Measurements from ENCODE around the gene TARBP1. TPM values are rescaled to one million over a fixed set of nuclear protein-coding genes. Genes with fewer than 3 reads are reported as not detected.
"Not testable (repeated sequence)": the region's sequence is repeated elsewhere in the genome, so short reads cannot be mapped to it uniquely, and the experiment has no call there.

TARBP1 gene
- total RNA-seq, 1 experiment from 2014 or later = 43.9 TPM

DNA sequence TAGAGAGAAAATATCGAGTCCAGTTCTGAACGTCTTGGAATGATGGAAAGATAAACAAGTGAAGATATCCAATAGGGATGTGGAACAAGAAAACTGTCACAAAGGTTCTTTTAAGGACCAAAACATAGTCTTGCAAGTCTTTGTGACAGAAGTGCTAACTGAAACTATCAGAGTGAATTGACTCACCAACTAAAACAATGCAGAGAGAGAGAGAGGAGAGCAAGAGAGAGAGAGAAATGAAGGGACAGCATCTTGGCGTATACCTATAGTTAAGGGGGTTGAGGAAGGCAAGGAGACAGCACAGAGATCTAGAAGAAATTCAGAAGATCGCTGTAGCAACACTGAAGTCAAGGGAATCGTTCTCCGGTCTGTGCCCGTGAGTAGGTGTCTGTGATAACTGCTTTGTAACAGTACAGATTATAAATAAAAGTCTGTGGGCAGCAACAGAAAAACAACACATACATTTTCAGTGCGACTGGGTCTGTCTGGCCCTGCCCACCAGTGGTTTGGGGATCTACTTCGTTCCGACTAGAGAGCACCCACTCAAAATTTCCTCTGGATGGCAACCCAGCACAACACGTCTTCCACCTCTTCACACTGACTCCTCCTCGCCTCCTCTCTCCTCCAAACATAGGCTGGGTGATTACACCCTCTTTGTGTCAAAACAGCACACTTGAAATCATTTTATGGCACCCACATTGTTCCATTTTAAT lies 110.5 kb downstream of the TARBP1 start:
- no peaks in the 10 kb centered on the region for H3K36me3 ChIP-seq
- H3K4me3 ChIP-seq = no peak overlapping the region
- H3K9me3 ChIP-seq = no peaks in the 10 kb centered on the region
- no peaks in the 10 kb centered on the region for H3K27me3 ChIP-seq
- DNase-seq = no peak

DNA sequence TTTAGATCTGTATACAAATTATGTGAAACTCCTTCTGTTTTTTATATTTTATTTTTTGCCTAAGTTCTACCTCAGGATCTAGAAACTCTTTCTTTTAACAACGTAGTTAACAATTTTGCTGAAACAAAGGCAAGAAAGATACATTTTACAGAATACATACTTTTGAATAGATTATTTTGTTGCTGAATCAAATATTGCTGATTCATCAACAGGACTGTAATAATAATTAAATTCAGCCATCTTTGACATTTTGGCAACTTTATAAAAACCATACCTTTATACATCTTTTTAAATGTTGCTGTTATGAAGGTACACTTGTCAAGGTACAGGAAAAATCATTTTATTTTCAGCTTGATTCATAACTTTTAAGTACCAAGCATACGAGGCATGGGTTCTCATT lies 116.4 kb downstream of the TARBP1 start:
- no peak for DNase-seq
- Histone ChIP-seq H3K9me3 (no peaks in the 10 kb centered on the region), H3K36me3 (no peaks in the 10 kb centered on the region)

DNA sequence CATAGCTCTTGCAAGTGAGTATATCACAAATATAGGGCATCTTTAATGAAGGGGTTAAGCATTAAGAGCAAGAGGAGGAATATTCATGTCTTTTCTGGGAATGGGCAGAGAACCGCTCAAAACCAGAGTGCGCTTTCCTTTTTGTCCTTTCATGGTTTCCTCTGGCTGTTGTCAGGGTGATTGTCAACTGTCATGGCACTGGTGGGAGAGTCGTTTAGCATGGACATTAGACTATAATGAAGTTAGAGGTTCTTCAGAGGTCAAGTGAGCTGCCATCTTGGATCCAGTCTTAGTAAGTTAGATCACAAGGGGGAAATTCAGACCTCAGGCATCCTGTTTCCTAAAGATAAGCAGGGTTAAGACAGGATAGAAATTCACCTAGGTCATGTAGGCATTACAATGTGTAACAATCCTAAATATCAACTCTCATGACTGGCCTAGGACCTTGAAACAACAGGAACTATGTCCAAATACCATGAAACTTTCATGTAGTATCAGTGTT lies 117.8 kb downstream of the TARBP1 start:
- no peak for DNase-seq
- H3K36me3 ChIP-seq = no peaks in the 10 kb centered on the region
- H3K27me3 ChIP-seq = no peaks in the 10 kb centered on the region
- H3K9me3 ChIP-seq = no peaks in the 10 kb centered on the region
- H3K4me3 ChIP-seq = no peak overlapping the region

More for the DNA sequence above, 116.4 kb downstream of the TARBP1 start:
- no peak overlapping the region for H3K4me3 ChIP-seq
- no peaks in the 10 kb centered on the region for H3K27me3 ChIP-seq

DNA sequence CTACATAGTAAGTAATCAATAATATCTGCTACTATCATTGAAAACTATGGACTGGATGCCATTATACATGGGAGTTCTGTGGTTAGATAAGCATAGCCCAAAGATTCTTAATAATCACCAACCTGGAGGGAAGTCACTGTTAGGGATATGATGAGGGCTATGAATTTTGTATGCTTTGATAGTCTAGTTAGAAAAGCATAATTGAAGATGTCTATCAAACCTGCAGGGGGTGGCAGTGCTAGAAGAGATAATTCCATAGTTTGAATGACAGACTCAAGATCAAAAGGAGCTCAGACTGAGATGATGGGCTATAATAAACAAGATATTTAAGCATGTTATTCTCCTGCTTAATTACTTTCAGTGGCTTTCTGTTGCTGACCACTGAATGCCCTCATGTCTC lies 121.1 kb downstream of the TARBP1 start:
- no peak for DNase-seq

DNA sequence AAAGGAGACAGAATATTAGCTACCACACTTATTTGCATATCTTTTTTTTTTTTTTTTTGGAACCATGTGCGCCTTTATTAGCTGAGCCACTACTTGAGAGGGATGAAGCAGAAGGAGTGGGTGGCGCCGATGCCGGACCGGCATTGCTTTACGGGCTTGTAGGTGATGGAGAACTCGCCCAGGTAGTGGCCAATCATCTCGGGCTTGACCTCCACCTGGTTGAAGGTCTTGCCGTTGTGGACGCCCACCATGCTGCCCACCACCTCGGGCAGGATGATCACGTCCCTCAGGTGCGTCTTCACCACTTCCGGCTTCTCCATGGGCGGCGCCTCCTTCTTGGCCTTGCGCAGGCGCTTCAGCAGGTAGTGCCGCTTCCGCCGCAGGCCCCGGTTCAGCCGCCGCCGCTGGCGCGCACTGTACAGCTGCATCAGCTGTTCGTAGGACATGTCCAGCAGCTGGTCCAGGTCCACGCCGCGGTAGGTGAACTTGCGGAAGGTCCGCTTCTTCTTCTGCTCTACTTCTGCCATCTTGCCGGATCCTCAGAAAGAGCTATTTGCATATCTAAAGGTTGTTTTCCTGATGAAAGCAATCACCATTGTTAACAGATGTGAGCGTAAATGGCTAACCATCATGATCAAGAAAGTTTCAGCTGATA lies 122.2 kb downstream of the TARBP1 start:
- H3K9me3 ChIP-seq, H3K27me3 ChIP-seq, DNase-seq, H3K36me3 ChIP-seq, H3K4me3 ChIP-seq: not testable (repeated sequence)

More for the DNA sequence above, 121.1 kb downstream of the TARBP1 start:
- Histone ChIP-seq H3K27me3 (peaks cover 6% of the 10 kb centered on the region; the same call in 1 of the 2 replicates), H3K4me3 (no peak overlapping the region), H3K36me3 (no peaks in the 10 kb centered on the region), H3K9me3 (no peaks in the 10 kb centered on the region; the same call in 1 of the 2 replicates)

DNA sequence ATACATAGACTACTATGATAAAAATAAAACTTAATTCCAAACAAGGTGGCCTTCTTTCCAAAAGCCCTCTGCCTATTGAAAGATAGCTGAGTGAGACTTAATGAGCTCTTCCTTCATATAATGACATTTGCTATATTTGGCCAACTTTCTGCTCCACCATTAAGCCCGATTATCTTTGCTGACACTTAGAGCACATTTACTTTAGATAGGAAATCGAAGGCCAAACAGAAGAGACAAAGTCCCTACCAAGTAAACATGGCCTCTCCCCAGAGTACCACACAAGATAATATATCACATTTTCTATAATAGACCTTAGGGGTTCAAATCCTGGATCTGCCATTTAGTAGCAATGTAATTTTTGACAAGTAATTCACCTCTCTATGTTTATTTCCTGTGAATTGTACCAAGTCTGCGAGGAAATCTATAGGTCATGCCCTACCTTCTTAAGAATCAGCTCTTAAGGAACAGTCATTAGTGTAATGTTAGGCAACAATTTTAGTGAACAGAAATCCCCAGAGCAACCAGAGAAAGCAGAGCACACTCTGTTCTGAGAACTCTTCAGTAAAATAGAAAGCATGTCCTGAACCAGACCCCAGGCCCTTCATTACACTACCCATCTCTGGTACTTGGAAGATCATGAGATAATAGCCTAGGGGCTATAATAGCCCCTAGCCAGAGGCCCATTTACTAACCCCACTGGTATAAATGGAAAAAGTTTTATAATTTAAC lies 123.0 kb downstream of the TARBP1 start:
- Histone ChIP-seq H3K27me3 (peaks cover 12% of the 10 kb centered on the region), H3K9me3 (no peaks in the 10 kb centered on the region; the same call in 1 of the 2 replicates), H3K36me3 (no peaks in the 10 kb centered on the region), H3K4me3 (no peak overlapping the region)
- DNase-seq = no peak

DNA sequence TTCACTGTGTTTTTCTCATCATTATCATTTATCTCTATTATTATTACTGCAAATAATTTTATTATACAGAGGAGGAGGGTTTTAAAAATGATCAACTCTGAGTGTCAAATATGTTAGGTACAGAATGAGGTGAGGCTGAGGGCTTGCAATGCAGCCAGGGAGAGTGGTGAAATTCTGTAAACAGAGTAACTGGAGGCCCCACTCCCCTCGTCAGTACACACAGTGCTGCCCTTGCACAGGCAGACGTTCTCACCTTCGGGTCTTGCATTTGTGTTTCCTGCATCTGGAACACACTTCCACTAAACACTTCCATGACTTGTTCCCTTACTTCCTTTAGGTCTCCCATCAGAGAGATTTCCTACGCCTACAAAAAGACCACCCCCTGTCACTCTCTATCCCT lies 130.0 kb downstream of the TARBP1 start:
- Histone ChIP-seq H3K4me3 (no peak overlapping the region), H3K36me3 (no peaks in the 10 kb centered on the region), H3K9me3 (no peaks in the 10 kb centered on the region; the same call in 1 of the 2 replicates), H3K27me3 (peaks cover 7% of the 10 kb centered on the region)
- no peak for DNase-seq

DNA sequence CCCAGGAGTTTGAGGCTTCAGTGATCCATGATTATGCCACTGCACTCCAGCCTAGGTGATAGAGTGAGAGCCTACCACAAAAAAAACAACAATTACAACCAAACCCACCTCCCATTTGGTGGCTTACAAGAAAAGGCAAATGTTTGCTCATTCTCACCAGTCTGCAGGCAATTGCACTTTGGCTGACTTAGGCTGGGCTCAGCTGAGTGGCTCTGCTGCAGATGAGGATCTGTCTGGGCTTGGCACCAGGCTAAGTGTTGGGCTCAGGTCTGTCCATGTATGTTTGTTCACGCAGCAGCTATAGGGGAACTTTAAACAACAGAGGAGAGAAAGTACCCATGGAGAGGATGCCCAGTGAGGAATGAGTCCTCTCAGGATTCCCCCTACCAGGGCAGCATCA lies 133.7 kb downstream of the TARBP1 start:
- Histone ChIP-seq H3K9me3 (peaks cover 5% of the 10 kb centered on the region), H3K27me3 (no peaks in the 10 kb centered on the region; the same call in 1 of the 2 replicates), H3K4me3 (no peak overlapping the region), H3K36me3 (no peaks in the 10 kb centered on the region)
- DNase-seq = no peak

DNA sequence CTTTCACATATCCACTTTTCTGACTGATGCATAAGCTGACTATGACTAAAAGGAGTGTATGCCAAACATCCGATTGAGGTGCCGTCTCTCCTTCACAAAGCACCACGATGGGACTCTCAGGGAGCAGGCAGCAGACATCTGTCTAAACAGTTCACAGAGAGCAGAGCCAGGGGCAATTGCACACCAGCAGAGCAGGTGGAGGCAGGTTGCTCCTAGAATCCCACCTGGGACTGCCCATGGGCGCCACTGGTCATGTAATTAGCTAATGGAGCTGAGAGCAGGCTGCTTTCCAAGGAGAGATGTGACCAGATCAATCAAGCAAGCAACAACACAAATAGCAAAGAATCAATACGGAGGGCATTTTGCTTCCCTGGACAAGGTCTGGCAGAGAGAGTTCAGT lies 136.2 kb downstream of the TARBP1 start:
- DNase-seq = no peak

More for the DNA sequence above, 136.2 kb downstream of the TARBP1 start:
- no peaks in the 10 kb centered on the region; the same call in 1 of the 2 replicates for H3K27me3 ChIP-seq
- no peak overlapping the region for H3K4me3 ChIP-seq
- H3K9me3 ChIP-seq = peaks cover 10% of the 10 kb centered on the region
- H3K36me3 ChIP-seq = no peaks in the 10 kb centered on the region

Other genes starting within 250 kb of the TARBP1 start
- gene COA6, start 105.7 kb downstream of the TARBP1 start, total RNA-seq (2014; rRNA removed; shearing (Covaris generic); ENCODE audit: low replicate concordance) = 78.1 and 130 TPM in 2 replicates
- gene IRF2BP2, start 131.0 kb upstream of the TARBP1 start, total RNA-seq (2014; rRNA removed; shearing (Covaris generic); ENCODE audit: low replicate concordance) = 52.8 and 67.4 TPM in 2 replicates